ENCODE data around the gene DLK1.

DNA sequence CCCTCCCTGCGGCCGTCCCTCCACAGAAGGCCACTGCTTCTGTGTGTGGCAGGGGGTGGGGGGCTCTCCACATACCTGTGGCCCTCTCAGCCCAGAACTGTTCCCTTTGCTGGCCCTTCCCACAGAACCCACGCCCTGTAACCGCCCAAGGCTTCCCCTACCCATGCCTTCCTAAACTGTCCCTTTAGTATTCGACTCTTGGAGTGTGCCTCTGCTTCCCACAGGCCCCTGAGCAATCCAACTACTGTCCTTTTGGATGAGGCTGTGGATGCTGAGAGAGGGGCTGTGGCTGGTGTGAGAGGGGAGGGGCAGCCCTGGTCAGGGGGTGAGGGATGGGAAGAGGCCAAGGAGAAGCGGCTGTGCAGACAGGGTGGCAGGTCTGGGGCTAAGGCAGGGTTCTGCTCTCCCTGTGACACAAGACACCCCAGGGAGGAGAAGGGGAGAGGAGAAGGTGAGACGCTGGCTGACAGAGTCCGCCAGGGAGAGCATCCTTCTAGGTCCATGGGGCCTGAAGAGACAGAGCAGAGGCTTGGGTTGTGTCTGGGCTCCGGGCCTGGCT is 46.0 kb downstream of the DLK1 start:
- TF ChIP-seq CEBPB (IDR thresholded peaks at IDR 0.05) (no peak), FOXM1 (IDR thresholded peaks at IDR 0.05; ENCODE audit: borderline replicate concordance, low read depth) (no peak), TAF1 (IDR thresholded peaks at IDR 0.05; ENCODE audit: low read depth) (no peak), NFIC (IDR thresholded peaks at IDR 0.05) (no peak), RAD21 (IDR thresholded peaks at IDR 0.05; ENCODE audit: low read depth) (no peak), EP300 (IDR thresholded peaks at IDR 0.05; ENCODE audit: borderline replicate concordance) (no peak), EGR1 (IDR thresholded peaks at IDR 0.05) (no peak), ZBTB7A (IDR thresholded peaks at IDR 0.05; ENCODE audit: low read depth) (no peak)
- TF ChIP-seq, protein P1, sequence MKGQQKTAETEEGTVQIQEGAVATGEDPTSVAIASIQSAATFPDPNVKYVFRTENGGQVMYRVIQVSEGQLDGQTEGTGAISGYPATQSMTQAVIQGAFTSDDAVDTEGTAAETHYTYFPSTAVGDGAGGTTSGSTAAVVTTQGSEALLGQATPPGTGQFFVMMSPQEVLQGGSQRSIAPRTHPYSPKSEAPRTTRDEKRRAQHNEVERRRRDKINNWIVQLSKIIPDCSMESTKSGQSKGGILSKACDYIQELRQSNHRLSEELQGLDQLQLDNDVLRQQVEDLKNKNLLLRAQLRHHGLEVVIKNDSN (IDR thresholded peaks at IDR 0.05), result no peak
- TF ChIP-seq, protein P2, sequence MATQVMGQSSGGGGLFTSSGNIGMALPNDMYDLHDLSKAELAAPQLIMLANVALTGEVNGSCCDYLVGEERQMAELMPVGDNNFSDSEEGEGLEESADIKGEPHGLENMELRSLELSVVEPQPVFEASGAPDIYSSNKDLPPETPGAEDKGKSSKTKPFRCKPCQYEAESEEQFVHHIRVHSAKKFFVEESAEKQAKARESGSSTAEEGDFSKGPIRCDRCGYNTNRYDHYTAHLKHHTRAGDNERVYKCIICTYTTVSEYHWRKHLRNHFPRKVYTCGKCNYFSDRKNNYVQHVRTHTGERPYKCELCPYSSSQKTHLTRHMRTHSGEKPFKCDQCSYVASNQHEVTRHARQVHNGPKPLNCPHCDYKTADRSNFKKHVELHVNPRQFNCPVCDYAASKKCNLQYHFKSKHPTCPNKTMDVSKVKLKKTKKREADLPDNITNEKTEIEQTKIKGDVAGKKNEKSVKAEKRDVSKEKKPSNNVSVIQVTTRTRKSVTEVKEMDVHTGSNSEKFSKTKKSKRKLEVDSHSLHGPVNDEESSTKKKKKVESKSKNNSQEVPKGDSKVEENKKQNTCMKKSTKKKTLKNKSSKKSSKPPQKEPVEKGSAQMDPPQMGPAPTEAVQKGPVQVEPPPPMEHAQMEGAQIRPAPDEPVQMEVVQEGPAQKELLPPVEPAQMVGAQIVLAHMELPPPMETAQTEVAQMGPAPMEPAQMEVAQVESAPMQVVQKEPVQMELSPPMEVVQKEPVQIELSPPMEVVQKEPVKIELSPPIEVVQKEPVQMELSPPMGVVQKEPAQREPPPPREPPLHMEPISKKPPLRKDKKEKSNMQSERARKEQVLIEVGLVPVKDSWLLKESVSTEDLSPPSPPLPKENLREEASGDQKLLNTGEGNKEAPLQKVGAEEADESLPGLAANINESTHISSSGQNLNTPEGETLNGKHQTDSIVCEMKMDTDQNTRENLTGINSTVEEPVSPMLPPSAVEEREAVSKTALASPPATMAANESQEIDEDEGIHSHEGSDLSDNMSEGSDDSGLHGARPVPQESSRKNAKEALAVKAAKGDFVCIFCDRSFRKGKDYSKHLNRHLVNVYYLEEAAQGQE (IDR thresholded peaks at IDR 0.05; ENCODE audit: low read depth), result no peak
- TF ChIP-seq, protein P3, sequence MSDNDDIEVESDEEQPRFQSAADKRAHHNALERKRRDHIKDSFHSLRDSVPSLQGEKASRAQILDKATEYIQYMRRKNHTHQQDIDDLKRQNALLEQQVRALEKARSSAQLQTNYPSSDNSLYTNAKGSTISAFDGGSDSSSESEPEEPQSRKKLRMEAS (IDR thresholded peaks at IDR 0.05), result no peak
